Measurements from ENCODE around the gene COL4A6. TPM values are rescaled to one million over a fixed set of nuclear protein-coding genes. Genes with fewer than 3 reads are reported as not detected.
A peak's percentile ranks its signal among the peaks of the same experiment; 100 is the strongest.

COL4A6 gene
- total RNA-seq, 1 donor from 2014 or later = under 0.01 TPM

DNA sequence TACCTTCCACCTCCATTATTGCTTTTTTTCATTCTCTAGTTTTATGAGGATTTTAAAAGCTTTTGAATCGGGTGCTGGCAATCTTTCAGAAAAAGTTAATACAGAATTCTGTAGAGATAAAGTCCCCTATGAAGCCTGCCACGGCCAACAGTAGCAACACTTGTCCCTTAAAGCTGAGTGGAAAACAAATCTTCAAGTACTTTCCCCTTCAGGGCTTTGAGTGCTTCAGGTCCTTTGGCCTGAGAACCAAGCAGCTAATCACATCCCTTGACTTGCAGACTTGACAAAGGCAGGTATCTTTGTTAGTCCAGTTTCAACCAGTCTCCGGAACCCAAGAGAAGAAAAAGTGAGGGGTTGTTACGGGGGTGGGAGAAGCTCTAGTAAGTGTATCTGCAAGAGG, 202.2 kb downstream of the COL4A6 start:
- Histone ChIP-seq H3K27me3 (no peaks in the 10 kb centered on the region), H3K4me3 (no peak overlapping the region), H3K27ac (no peak overlapping the region), H3K36me3 (no peaks in the 10 kb centered on the region), H3K4me1 (no peaks in the 10 kb centered on the region), H3K9me3 (no peaks in the 10 kb centered on the region)
- DNase-seq (ENCODE audit: low spot score in 2 of 2) = no peak
- TF ChIP-seq, protein P1, sequence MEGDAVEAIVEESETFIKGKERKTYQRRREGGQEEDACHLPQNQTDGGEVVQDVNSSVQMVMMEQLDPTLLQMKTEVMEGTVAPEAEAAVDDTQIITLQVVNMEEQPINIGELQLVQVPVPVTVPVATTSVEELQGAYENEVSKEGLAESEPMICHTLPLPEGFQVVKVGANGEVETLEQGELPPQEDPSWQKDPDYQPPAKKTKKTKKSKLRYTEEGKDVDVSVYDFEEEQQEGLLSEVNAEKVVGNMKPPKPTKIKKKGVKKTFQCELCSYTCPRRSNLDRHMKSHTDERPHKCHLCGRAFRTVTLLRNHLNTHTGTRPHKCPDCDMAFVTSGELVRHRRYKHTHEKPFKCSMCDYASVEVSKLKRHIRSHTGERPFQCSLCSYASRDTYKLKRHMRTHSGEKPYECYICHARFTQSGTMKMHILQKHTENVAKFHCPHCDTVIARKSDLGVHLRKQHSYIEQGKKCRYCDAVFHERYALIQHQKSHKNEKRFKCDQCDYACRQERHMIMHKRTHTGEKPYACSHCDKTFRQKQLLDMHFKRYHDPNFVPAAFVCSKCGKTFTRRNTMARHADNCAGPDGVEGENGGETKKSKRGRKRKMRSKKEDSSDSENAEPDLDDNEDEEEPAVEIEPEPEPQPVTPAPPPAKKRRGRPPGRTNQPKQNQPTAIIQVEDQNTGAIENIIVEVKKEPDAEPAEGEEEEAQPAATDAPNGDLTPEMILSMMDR (IDR thresholded peaks at IDR 0.05) = no peak
- intact Hi-C loops (cut with DNase I) = no loop called here

DNA sequence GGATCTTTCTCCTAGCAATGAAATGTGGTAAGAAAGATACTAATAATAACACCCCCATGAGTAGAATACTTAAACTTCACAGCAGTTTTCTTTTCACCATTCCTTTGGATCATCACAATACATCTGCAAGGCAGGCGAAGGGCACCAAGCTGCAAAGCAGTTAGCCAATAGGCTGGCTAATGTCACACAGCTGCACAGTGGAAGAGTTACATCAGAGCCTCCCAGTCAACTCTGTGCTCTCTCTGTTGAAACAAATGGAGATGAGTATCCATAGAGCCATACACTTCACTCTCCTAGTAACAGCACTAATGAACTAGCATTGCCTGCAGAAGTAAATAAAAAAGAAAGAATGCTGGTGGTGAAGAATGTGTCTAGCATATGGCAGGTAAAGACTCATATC, 207.6 kb downstream of the COL4A6 start:
- no peak overlapping the region for H3K27ac ChIP-seq
- H3K36me3 ChIP-seq = no peaks in the 10 kb centered on the region
- no peak for DNase-seq (ENCODE audit: low spot score in 2 of 2)
- no peaks in the 10 kb centered on the region for H3K9me3 ChIP-seq
- intact Hi-C loops (cut with DNase I) = no loop called here
- no peaks in the 10 kb centered on the region for H3K27me3 ChIP-seq
- no peak overlapping the region for H3K4me3 ChIP-seq
- no peaks in the 10 kb centered on the region for H3K4me1 ChIP-seq
- TF ChIP-seq, protein P1 (IDR thresholded peaks at IDR 0.05) = no peak

DNA sequence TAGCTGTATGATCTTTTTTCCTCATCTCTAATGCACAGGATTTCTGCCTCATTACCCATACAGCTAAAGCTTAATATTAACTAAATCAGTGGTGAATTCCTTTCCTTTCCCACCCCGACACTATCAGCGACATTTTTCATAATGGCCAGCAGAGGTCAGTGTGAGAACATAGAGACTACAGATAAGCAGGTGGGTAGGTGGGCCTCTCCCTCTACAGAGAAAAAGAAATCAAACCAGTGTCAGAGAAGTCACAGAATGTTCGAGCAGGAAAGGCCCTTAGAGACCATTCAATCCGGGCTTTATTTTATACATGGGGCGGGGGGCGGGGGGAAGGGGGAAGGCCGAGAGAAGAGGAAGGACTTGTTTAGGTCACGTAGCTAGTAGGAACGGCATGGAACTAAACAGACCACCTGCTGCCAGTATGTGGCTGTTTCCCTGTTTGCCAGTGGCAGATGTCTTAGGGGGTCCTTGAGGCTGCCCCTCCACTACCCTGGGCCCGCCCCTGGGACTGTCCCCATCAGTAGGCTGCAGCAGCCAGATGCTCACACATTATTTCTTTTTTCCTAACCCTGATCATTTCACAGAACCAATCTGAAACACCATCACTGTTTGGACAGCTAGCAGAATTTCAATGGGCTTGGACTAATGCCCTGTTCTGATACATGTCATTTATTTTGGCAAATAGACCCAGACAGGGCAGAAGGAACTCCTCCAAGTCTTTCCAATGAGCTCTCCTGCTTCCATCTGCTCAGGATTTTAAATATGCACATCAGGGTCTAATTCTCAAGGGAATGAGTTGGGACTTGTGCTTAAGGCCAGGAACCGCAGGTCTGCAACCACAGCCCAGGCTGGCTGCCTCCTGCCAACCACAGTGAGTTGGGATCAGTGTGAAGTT, 213.2 kb downstream of the COL4A6 start:
- Histone ChIP-seq H3K4me3 (peak overlapping the region in 1 of 2 donors; percentile 8), H3K27me3 (no peaks in the 10 kb centered on the region), H3K9me3 (no peaks in the 10 kb centered on the region), H3K4me1 (no peaks in the 10 kb centered on the region), H3K36me3 (no peaks in the 10 kb centered on the region), H3K27ac (no peak overlapping the region)
- intact Hi-C loops (cut with DNase I) = loop anchor here (10.0 kb wide), 2 partner anchors 80 to 1250 kb away; no protein-coding TSS in a partner anchor
- DNase-seq (ENCODE audit: low spot score in 2 of 2) = no peak
- TF ChIP-seq, protein P1 (IDR thresholded peaks at IDR 0.05) = peak in 2 of 3 experiments; percentile 46 to 68

DNA sequence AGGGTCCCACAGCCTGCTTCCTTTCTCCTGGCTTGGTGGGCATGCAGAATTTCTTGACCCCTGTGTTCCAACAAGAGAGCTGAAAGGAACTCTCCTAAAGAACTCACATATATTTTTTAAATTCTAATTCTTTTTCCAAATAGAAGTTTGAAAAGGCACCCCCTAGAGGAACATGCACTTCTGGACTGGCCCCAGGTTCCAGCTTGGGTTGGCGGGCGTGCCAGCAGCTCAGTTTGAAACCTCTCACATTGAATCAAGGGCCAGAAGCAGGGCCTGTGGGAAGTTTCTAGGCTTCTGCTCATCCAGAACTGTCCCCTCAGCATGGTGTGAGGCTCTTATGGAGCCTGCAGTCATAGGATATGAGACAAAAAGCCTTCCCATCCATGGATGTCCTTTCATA, 214.0 kb downstream of the COL4A6 start:
- no peaks in the 10 kb centered on the region for H3K4me1 ChIP-seq
- H3K27ac ChIP-seq = no peak overlapping the region
- no peaks in the 10 kb centered on the region for H3K27me3 ChIP-seq
- intact Hi-C loops (cut with DNase I) = loop anchor here (10.0 kb wide), 2 partner anchors 81 to 1251 kb away; no protein-coding TSS in a partner anchor
- no peaks in the 10 kb centered on the region for H3K9me3 ChIP-seq
- no peak for DNase-seq (ENCODE audit: low spot score in 2 of 2)
- no peak overlapping the region for H3K4me3 ChIP-seq
- TF ChIP-seq, protein P1 (IDR thresholded peaks at IDR 0.05) = no peak
- no peaks in the 10 kb centered on the region for H3K36me3 ChIP-seq

DNA sequence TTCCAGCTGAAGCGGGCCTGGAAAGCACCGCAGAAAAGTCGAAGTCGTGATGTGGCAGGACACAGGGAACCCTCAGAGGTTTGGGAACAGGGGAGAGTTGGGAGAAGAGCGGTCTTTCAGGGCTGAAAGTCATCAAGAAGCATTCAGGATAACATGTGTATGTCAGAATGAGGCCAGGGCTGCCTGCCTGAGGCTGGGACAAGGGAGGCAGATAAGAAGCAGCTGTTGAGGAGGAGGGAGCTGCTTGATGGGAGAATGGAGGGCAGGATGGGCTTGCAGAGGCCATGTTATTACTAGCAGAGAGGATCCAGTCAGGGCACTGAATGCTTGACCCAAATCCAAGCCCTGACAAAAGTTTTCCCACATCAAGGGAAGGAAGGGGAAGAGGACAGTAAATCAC, 214.6 kb downstream of the COL4A6 start:
- Histone ChIP-seq H3K27ac (no peak overlapping the region), H3K36me3 (no peaks in the 10 kb centered on the region), H3K27me3 (no peaks in the 10 kb centered on the region), H3K4me1 (no peaks in the 10 kb centered on the region), H3K9me3 (no peaks in the 10 kb centered on the region), H3K4me3 (no peak overlapping the region)
- DNase-seq (ENCODE audit: low spot score in 2 of 2) = no peak
- TF ChIP-seq, protein P1 (IDR thresholded peaks at IDR 0.05) = no peak
- intact Hi-C loops (cut with DNase I) = loop anchor here (10.0 kb wide), 2 partner anchors 81 to 1251 kb away; no protein-coding TSS in a partner anchor

Measured in ascending aorta (tissue), 2 donors.